GM12873 (cell line): ENCODE results near the gene ATF4.

Source experiments
- TF ChIP-seq, protein P1 (sequence below): IDR thresholded peaks from 2 replicates; pipeline ENCODE4 v1.5.1; 2012; ENCODE audit warnings: low read depth, mild to moderate bottlenecking, moderate library complexity, low read length, control low read depth; ENCODE audit not compliant: insufficient read depth; ENCODE audit errors: missing control alignments

ATF4 gene

DNA sequence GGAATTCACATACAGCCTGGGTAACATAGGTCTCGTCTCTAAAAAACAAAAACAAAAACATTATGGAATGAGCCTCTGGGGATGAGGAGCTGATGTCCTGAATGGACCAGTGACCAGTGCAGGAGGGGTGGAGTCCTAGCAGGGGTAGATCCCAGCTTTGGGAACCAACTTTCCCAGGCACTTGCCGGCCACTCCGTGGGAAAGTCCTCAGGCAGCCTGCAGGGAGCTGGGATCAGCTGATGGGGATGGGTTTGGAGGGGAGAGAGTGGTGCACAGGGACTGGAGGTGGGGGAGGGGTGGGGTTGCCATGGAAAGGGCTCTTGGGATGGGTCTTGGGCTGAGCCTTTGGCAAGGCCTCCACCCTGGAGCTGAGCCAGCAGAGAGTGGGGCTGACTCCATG, 44.5 kb upstream of the ATF4 start:
- TF ChIP-seq, protein P1, sequence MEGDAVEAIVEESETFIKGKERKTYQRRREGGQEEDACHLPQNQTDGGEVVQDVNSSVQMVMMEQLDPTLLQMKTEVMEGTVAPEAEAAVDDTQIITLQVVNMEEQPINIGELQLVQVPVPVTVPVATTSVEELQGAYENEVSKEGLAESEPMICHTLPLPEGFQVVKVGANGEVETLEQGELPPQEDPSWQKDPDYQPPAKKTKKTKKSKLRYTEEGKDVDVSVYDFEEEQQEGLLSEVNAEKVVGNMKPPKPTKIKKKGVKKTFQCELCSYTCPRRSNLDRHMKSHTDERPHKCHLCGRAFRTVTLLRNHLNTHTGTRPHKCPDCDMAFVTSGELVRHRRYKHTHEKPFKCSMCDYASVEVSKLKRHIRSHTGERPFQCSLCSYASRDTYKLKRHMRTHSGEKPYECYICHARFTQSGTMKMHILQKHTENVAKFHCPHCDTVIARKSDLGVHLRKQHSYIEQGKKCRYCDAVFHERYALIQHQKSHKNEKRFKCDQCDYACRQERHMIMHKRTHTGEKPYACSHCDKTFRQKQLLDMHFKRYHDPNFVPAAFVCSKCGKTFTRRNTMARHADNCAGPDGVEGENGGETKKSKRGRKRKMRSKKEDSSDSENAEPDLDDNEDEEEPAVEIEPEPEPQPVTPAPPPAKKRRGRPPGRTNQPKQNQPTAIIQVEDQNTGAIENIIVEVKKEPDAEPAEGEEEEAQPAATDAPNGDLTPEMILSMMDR, result no peak

DNA sequence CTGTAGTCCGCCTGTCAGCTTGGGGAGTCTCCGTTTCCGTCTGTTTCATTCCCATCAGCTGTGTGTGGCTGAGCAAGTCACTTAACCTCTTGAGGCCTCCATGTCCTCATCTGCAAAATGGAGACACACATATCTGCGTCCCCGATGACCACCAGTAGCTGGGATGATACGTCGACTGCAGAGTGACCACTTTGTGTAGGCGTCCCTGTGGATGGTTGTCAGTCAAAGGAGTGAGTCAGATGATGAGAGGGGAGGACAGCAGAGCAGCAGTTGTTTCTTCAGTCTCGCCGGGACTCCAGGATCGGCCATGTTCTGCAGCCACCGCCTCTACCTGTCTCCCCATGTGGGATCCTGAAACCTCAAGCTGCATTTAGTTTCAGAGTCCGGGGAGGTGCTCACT, 43.7 kb upstream of the ATF4 start:
- TF ChIP-seq, protein P1, result no peak

DNA sequence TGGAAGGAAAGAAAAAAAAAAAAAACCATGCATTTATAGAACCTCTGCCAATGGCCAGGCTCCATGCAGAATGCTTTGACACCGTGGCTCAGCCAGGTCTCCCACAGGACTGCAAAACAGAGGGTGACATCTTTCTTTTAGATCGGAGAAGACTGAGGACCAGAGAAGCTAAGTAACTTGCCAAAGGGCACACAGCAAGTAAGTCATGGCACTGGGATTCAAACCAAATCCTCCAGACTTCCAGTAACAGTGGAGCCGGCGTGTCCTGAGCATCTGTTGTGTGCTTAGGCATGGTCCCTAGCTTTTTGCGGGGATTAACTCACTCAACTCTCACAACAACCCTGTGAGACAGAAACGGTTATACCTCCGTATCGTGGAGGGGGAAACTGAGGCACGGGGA, 42.8 kb upstream of the ATF4 start:
- TF ChIP-seq, protein P1, result no peak

DNA sequence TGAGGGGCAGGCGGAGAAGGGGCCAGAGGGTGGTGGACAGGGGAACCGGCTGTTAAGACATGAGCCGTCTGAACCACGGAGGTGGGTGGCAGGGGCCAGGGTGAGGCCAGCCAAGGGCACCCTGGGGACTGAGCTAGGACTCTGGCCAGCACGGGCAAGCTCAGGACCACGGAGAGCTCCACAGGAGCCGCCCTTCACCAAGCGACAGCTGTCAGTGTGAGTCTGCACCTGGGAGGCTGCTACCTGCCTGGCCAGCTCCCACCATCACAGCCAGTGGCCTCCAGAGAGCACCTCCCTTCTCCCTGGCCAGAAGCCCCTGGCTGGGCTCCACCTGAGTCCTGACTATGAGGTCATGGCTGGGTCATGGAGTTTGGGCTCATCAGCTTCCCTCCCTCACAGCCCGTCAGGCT, 41.9 kb upstream of the ATF4 start:
- TF ChIP-seq, protein P1, result no peak

DNA sequence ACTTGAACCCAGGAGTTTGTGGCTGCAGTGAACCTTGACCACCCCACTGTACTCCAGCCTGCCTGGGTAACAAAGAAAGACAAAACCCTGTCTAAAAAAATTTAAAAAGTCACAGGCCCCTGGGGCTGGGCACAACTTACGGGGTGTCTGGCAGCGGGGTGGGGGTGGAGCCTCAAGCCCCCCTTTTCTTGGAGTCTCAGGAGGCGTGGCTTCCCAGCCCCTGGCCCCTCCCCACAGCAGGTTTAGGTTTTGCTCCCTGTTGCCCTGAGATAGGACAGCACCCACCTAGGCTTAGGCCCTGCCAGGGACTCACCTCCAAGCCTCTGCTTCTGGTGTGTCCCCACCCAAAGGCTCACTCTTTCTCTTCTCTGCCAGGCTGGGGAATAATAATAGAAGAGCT, 41.1 kb upstream of the ATF4 start:
- TF ChIP-seq, protein P1, result no peak

DNA sequence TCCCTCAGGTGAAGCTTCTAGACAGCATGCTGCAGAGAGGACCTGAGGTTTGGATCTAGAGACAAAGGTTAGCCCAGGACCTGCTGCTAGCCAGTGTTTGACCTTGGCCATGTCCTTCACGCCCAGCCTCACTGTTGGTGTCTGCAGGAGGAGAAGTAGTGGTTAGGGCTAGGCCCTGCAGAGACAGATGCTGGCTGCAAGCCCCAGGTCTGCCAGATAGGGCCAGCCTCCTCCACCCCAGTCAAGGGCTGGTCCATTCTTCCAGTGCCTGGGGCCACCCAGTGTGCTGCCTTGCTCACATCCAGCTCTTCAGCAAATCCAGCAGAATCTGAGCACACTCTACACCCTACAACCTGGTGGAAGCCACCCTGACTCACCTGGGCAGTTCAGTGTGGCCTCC, 39.8 kb upstream of the ATF4 start:
- TF ChIP-seq, protein P1, result no peak

DNA sequence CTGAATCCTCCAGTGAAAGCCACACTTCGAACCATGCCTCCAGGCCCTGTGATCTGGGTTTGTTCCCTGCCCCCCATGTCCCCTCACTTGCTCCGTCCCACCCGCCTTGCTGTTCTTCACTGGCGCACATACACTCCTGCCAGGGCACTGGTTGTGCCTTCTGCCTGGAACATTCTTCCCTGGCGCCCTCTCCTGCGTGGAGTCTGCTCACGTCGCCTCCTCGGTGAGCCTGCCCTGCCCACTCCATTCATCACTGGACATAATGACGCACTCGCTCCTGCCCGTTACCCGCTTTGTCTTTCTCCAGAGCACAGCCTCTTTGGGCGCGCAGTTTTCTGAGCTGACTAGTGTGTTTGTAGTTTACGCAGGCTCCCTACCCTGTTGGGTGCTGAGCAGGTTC, 39.3 kb upstream of the ATF4 start:
- TF ChIP-seq, protein P1, result no peak
